Lung (tissue), 12 donors: ENCODE measurements around the gene CBR4. TPM values are rescaled to one million over a fixed set of nuclear protein-coding genes. Genes with fewer than 3 reads are reported as not detected.

ENCODE experiments used
- ATAC-seq: fragments of 200-7000 bp; cut with Tn5 transposase; one replicate; pipeline ENCODE4 v1.9.1; 2020; ENCODE audit warnings: moderate number of reproducible peaks; ENCODE audit not compliant: insufficient read depth, low FRiP score
- DNase-seq, 3 donors: peaks; one replicate each; pipeline ENCODE4 v3.0.0-alpha.2; 2013 to 2017
- H3K27ac ChIP-seq, 2 donors: one replicate each; pipeline ENCODE4 v1.5.1; 2013; ENCODE audit warnings: mild to moderate bottlenecking in 2 of 2, moderate library complexity in 2 of 2, control low read depth in 1 of 2, inconsistent platforms in 1 of 2, low read depth in 1 of 2, low read length in 1 of 2
- H3K27me3 ChIP-seq, 3 donors: one replicate each; pipeline ENCODE4 v1.5.1; 2013; ENCODE audit warnings: low read length in 2 of 3; ENCODE audit not compliant: control insufficient read depth in 3 of 3, insufficient read depth in 3 of 3
- H3K36me3 ChIP-seq, 4 donors: one replicate each; pipeline ENCODE4 v1.5.1; 2013; ENCODE audit warnings: low read length in 4 of 4, mild to moderate bottlenecking in 1 of 4, moderate library complexity in 1 of 4; ENCODE audit not compliant: control insufficient read depth in 4 of 4, insufficient read depth in 4 of 4
- H3K4me1 ChIP-seq, 5 donors: one replicate each; pipeline ENCODE4 v1.5.1; 2013; ENCODE audit warnings: low read length in 5 of 5, mild to moderate bottlenecking in 2 of 5, moderate library complexity in 1 of 5; ENCODE audit not compliant: control insufficient read depth in 5 of 5, insufficient read depth in 5 of 5
- H3K4me3 ChIP-seq: one replicate; pipeline ENCODE4 v1.5.1; 2013; ENCODE audit warnings: mild to moderate bottlenecking, control low read depth, moderate library complexity
- H3K9ac ChIP-seq, 2 donors: one replicate each; pipeline ENCODE4 v1.5.1; 2013; ENCODE audit warnings: low read length in 2 of 2, control low read depth in 1 of 2; ENCODE audit not compliant: insufficient read depth in 1 of 2
- H3K9me3 ChIP-seq, 4 donors: one replicate each; pipeline ENCODE4 v1.5.1; 2013; ENCODE audit warnings: low read length in 3 of 4, mild to moderate bottlenecking in 1 of 4, moderate library complexity in 1 of 4; ENCODE audit not compliant: control insufficient read depth in 4 of 4, insufficient read depth in 3 of 4
- WGBS, 2 donors: extraction: QIAGEN DNeasy Blood & Tissue Kit; methylation state at CpG; one replicate each; pipeline ENCODE4 v1.1.7; 2013; 5-methylcytosine and 5-hydroxymethylcytosine counted together
- polyA plus RNA-seq, 2 donors: library from polyadenylated mRNA; stranded (reverse); fragments of 200-250 nt; gene quantifications; one replicate each; pipeline ENCODE4 v1.2.1, GENCODE V29; 2013
- total RNA-seq, 2 donors: library from RNA; depleted of rRNA in 1 of 2; stranded (reverse); fragments of >200 nt in 1 of 2; gene quantifications; one replicate each; pipeline ENCODE4 v1.2.1, GENCODE V29; 2014 to 2021
- TF ChIP-seq, protein P1 (sequence below): IDR thresholded peaks from 2 replicates; pipeline ENCODE4 v1.5.1; 2012; ENCODE audit warnings: mild to moderate bottlenecking; ENCODE audit errors: control extremely low read depth, extremely low read depth
- donor health status: control.
- donor health status: control.
- donor health status: Bipolar disorder and iron deficiency.
- donor health status: healthy.
- donor health status: DM: yes; HTN: yes; CAD: no.

CBR4 gene
- total and polyA plus RNA-seq, 4 donors, result 5.8 to 32.1 (median 14.5) TPM

DNA sequence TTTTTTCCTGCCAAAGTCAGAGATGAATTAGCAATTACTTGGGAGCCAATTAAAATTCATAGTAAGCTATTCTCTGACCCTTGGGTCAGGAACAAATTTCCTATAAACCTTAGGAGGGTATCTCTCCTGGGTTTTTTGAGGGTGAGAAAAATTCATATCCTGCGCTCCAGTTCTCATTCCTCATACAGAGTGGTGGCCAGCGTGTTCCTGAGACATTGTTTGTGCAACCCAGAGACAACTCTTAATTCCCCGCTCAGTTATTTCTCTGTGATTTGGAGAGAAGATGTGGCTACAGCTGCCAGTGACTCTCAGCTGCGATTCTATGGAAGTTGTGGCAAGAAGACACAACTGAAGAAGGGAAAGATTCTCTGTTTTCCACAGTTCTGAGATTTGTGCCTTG, 37.9 kb upstream of the CBR4 start:
- no peaks in the 10 kb centered on the region for H3K9me3 ChIP-seq
- TF ChIP-seq, protein P1, sequence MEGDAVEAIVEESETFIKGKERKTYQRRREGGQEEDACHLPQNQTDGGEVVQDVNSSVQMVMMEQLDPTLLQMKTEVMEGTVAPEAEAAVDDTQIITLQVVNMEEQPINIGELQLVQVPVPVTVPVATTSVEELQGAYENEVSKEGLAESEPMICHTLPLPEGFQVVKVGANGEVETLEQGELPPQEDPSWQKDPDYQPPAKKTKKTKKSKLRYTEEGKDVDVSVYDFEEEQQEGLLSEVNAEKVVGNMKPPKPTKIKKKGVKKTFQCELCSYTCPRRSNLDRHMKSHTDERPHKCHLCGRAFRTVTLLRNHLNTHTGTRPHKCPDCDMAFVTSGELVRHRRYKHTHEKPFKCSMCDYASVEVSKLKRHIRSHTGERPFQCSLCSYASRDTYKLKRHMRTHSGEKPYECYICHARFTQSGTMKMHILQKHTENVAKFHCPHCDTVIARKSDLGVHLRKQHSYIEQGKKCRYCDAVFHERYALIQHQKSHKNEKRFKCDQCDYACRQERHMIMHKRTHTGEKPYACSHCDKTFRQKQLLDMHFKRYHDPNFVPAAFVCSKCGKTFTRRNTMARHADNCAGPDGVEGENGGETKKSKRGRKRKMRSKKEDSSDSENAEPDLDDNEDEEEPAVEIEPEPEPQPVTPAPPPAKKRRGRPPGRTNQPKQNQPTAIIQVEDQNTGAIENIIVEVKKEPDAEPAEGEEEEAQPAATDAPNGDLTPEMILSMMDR, result no peak

DNA sequence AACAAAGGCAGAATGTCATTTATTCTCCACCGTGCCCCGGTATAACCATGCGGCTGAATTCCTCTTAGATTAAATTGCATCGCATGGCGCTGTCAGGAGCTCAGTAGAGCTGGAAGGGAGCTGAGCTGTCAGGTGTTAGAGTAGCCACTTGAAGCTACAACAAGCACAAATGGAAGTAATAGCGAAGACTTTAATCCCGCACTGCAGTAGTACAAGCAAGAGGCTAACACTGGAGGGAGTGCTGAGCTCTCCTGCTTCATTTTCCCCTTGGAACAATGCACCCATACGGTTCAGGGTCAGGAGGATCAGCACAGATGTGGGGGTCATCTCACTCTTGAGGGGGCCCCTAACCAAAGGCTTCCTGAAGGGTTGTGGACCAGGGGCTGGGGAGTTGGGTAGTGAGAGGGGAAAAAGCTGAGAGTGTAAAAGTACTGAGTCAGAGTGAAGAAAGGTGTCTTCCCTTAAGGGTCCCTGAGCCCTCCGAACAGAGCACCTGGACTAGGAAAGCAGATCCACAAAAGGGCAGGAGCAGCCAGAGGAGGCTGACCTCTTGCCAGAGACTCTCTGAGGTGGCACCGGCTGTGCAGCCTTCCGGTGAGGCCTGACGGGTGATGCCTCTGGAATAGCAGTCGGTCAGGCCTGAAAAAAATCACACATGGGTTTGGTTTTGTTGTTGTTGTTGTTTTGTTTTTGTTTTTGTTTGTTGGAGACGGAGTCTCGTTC, 36.0 kb upstream of the CBR4 start:
- H3K27ac ChIP-seq, result no peak overlapping the region
- peaks cover 3 to 22% (median 4%) of the 10 kb centered on the region in 5 donors for H3K4me1 ChIP-seq
- peak in 1 of 3 donors; percentile 66 for DNase-seq
- H3K36me3 ChIP-seq, result no peaks in the 10 kb centered on the region
- H3K4me3 ChIP-seq, result no peak overlapping the region
- no peaks in the 10 kb centered on the region for H3K27me3 ChIP-seq
- H3K9me3 ChIP-seq, result no peaks in the 10 kb centered on the region
- H3K9ac ChIP-seq, result no peak overlapping the region
- 69 to 77% methylated on average over 15 of the region's 15 CpGs for WGBS, 2 donors
- peak; percentile 60 for ATAC-seq
- TF ChIP-seq, protein P1, result no peak

More for the DNA sequence above, 37.9 kb upstream of the CBR4 start:
- ATAC-seq (no peak), DNase-seq (peak in 2 of 3 donors; percentile 36 to 61)
- no peak overlapping the region for H3K27ac ChIP-seq
- 86% methylated on average over 4 of the region's 4 CpGs for WGBS, 2 donors
- no peaks in the 10 kb centered on the region for H3K27me3 ChIP-seq
- H3K9ac ChIP-seq, result no peak overlapping the region
- H3K4me1 ChIP-seq, result peaks cover 4 to 24% (median 10%) of the 10 kb centered on the region in 5 donors
- no peak overlapping the region for H3K4me3 ChIP-seq
- no peaks in the 10 kb centered on the region for H3K36me3 ChIP-seq

DNA sequence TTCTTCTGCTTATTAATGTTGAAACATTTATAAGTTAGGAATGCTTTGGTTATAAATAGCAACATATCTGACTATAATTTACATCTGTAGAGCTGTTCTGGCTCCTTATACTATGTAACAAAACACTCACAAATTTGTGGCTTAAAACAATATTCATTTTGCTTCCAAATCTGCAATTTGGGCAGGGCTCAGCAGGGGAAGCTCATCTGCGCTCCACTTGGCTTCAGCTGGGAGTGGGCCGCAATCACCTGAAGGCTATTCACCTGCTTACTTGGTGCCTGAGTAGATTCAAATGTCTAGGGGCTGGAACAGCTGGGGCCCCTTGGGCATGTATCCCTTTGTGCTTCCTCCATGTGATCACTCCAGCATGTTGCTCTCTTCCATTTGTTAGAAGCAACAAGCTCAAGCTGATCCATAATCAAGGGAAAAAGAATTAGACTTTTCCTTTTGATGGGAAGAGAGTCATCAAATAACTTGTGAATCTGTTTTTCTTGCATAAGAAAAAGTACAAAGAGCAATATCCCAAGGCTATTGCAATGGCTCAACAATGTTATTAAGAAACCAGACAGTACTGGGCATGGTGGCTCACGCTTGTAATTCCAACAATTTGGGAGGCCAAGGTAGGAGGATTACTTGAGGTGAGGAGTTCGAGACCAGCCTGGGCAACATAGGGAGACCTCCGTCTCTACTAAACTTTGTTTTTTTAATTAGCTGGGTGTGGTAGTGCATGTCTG, 34.8 kb upstream of the CBR4 start:
- Histone ChIP-seq H3K9me3 (no peaks in the 10 kb centered on the region), H3K27ac (no peak overlapping the region), H3K4me3 (no peak overlapping the region), H3K9ac (no peak overlapping the region), H3K36me3 (no peaks in the 10 kb centered on the region), H3K4me1 (peaks cover 0 to 10% (median 0%) of the 10 kb centered on the region in 5 donors), H3K27me3 (no peaks in the 10 kb centered on the region)
- TF ChIP-seq, protein P1, result no peak
- 85 to 95% methylated on average over 5 of the region's 5 CpGs for whole genome bisulfite sequencing, 2 donors
- ATAC-seq (no peak), DNase-seq (no peak)
